HEK293 (cell line): ENCODE measurements around the gene TOPAZ1.

ENCODE experiments used
- CTCF ChIA-PET: fragments of 350-600 bp; formaldehyde crosslinking; extraction: SDS; loops from one replicate; lab custom pipeline; 2021; ENCODE audit warnings: antibody characterized with exemption; lab: Yijun Ruan, JAX
- POLR2A ChIA-PET: fragments of 300-600 bp; formaldehyde crosslinking; extraction: SDS; loops from one replicate; lab custom pipeline; 2020; ENCODE audit warnings: antibody characterized with exemption, inconsistent platforms; lab: Yijun Ruan, JAX
- H3K27ac ChIP-seq: fragments of 200-500 bp; sonication (Bioruptor generic); 2 replicates; pipeline ENCODE4 v1.5.1; 2014; ENCODE audit warnings: low read depth, low read length, control low read depth, inconsistent platforms; ENCODE audit errors: extremely low read depth
- H3K36me3 ChIP-seq, 2 experiments: fragments of 200-500 bp in 1 of 2; sonication (Bioruptor generic) in 1 of 2; 1 replicate in 1 of 2; 2 replicates in 1 of 2; pipeline ENCODE4 v1.5.1; 2014 to 2017; ENCODE audit warnings: inconsistent platforms in 2 of 2, low read length in 2 of 2; ENCODE audit not compliant: control insufficient read depth in 2 of 2, insufficient read depth in 1 of 2
- H3K4me1 ChIP-seq: fragments of 200-500 bp; sonication (Bioruptor generic); 2 replicates; pipeline ENCODE4 v1.5.1; 2014; ENCODE audit warnings: mild to moderate bottlenecking, low read length, inconsistent platforms; ENCODE audit not compliant: control insufficient read depth, insufficient read depth
- H3K4me3 ChIP-seq: 2 replicates; pipeline ENCODE4 v1.5.1; 2011; ENCODE audit warnings: low read depth, mild to moderate bottlenecking, control low read depth, low read length, moderate library complexity
- H3K9me3 ChIP-seq: fragments of 200-500 bp; sonication (Bioruptor generic); 2 replicates; pipeline ENCODE4 v1.5.1; 2014; ENCODE audit warnings: low read depth, low read length, inconsistent platforms; ENCODE audit not compliant: control insufficient read depth, insufficient read depth
- GLI2 ChIP-seq: fragments of 450-650 bp; formaldehyde crosslinking; IDR thresholded peaks from 2 replicates; pipeline ENCODE4; 2017; ENCODE audit warnings: missing biosample characterization, missing genetic modification characterization, low read depth, borderline replicate concordance
- GLI4 ChIP-seq: fragments of 450-650 bp; formaldehyde crosslinking; IDR thresholded peaks from 2 replicates; pipeline ENCODE4 v1.5.1; 2016; ENCODE audit warnings: missing biosample characterization, missing genetic modification characterization
- GLIS1 ChIP-seq: fragments of 450-650 bp; formaldehyde crosslinking; IDR thresholded peaks from 2 replicates; pipeline ENCODE4 v1.5.1; 2016; ENCODE audit warnings: missing biosample characterization, missing genetic modification characterization
- GLIS2 ChIP-seq: fragments of 450-650 bp; formaldehyde crosslinking; IDR thresholded peaks from 2 replicates; pipeline ENCODE4 v1.5.1; 2016; ENCODE audit warnings: missing biosample characterization, missing genetic modification characterization
- MZF1 ChIP-seq: fragments of 450-650 bp; formaldehyde crosslinking; IDR thresholded peaks from 2 replicates; pipeline ENCODE4 v1.5.1; 2017; ENCODE audit warnings: missing biosample characterization, missing genetic modification characterization, borderline replicate concordance
- PATZ1 ChIP-seq: fragments of 450-650 bp; formaldehyde crosslinking; IDR thresholded peaks from 2 replicates; pipeline ENCODE4 v1.5.1; 2016; ENCODE audit warnings: missing biosample characterization, missing genetic modification characterization
- PRDM4 ChIP-seq: fragments of 450-650 bp; formaldehyde crosslinking; IDR thresholded peaks from 2 replicates; pipeline ENCODE4 v1.5.1; 2017; ENCODE audit warnings: missing biosample characterization, missing genetic modification characterization
- SP2 ChIP-seq: fragments of 450-650 bp; formaldehyde crosslinking; IDR thresholded peaks from 2 replicates; pipeline ENCODE4 v1.5.1; 2016; ENCODE audit warnings: missing biosample characterization, missing genetic modification characterization
- TCF7L2 ChIP-seq: IDR thresholded peaks from 2 replicates; pipeline ENCODE4 v1.6.1; 2011; ENCODE audit warnings: low read depth, mild to moderate bottlenecking, inconsistent platforms, low read length, moderate library complexity, borderline replicate concordance
- ZFP37 ChIP-seq: fragments of 450-650 bp; formaldehyde crosslinking; IDR thresholded peaks from 2 replicates; pipeline ENCODE4 v1.5.1; 2016; ENCODE audit warnings: missing biosample characterization, missing genetic modification characterization
- ZNF138 ChIP-seq: fragments of 450-650 bp; formaldehyde crosslinking; IDR thresholded peaks from 2 replicates; pipeline ENCODE4 v1.5.1; 2016; ENCODE audit warnings: missing biosample characterization, missing genetic modification characterization, borderline replicate concordance
- ZNF157 ChIP-seq: fragments of 450-650 bp; formaldehyde crosslinking; IDR thresholded peaks from 2 replicates; pipeline ENCODE4 v1.5.1; 2016; ENCODE audit warnings: missing biosample characterization, missing genetic modification characterization
- ZNF184 ChIP-seq: fragments of 450-650 bp; IDR thresholded peaks from 2 replicates; pipeline ENCODE4 v1.5.1; 2018; ENCODE audit warnings: missing biosample characterization, mild to moderate bottlenecking, missing genetic modification characterization
- ZNF2 ChIP-seq: fragments of 450-650 bp; formaldehyde crosslinking; IDR thresholded peaks from 2 replicates; pipeline ENCODE4 v1.5.1; 2016; ENCODE audit warnings: missing biosample characterization, missing genetic modification characterization
- ZNF202 ChIP-seq: fragments of 450-650 bp; formaldehyde crosslinking; IDR thresholded peaks from 2 replicates; pipeline ENCODE4 v1.5.1; 2016; ENCODE audit warnings: missing biosample characterization, missing genetic modification characterization, borderline replicate concordance
- ZNF239 ChIP-seq: fragments of 450-650 bp; formaldehyde crosslinking; IDR thresholded peaks from 2 replicates; pipeline ENCODE4 v1.5.1; 2016; ENCODE audit warnings: missing biosample characterization, missing genetic modification characterization
- ZNF24 ChIP-seq: fragments of 450-650 bp; formaldehyde crosslinking; IDR thresholded peaks from 2 replicates; pipeline ENCODE4 v1.5.1; 2016; ENCODE audit warnings: missing biosample characterization, missing genetic modification characterization
- ZNF274 ChIP-seq, 2 experiments: fragments of 200-500 bp in 1 of 2; fragments of 450-650 bp in 1 of 2; sonication (Bioruptor generic) in 1 of 2; formaldehyde crosslinking in 1 of 2; IDR thresholded peaks; 2 replicates each; pipeline versions ENCODE4 v1.5.1 to v1.6.1; 2014 to 2016; ENCODE audit warnings: borderline replicate concordance in 1 of 2, inconsistent platforms in 1 of 2, low read length in 1 of 2, missing biosample characterization in 1 of 2, missing genetic modification characterization in 1 of 2
- ZNF292 ChIP-seq: fragments of 450-650 bp; formaldehyde crosslinking; IDR thresholded peaks from 2 replicates; pipeline ENCODE4 v1.5.1; 2016; ENCODE audit warnings: low read depth, missing biosample characterization, missing genetic modification characterization, borderline replicate concordance
- ZNF311 ChIP-seq: fragments of 450-650 bp; formaldehyde crosslinking; IDR thresholded peaks from 2 replicates; pipeline ENCODE4 v1.5.1; 2017; ENCODE audit warnings: missing biosample characterization, missing genetic modification characterization, borderline replicate concordance
- ZNF354C ChIP-seq: fragments of 450-650 bp; formaldehyde crosslinking; IDR thresholded peaks from 2 replicates; pipeline ENCODE4 v1.5.1; 2016; ENCODE audit warnings: missing biosample characterization, missing genetic modification characterization, low read depth, borderline replicate concordance
- ZNF514 ChIP-seq: fragments of 450-650 bp; formaldehyde crosslinking; IDR thresholded peaks from 2 replicates; pipeline ENCODE4 v1.5.1; 2016; ENCODE audit warnings: missing biosample characterization, missing genetic modification characterization
- ZNF600 ChIP-seq: fragments of 450-650 bp; formaldehyde crosslinking; IDR thresholded peaks from 2 replicates; pipeline ENCODE4 v1.5.1; 2016; ENCODE audit warnings: missing biosample characterization, missing genetic modification characterization
- ZNF626 ChIP-seq: fragments of 450-650 bp; sonication (Bioruptor Pico); formaldehyde crosslinking; IDR thresholded peaks from 2 replicates; pipeline ENCODE4 v1.5.1; 2018; ENCODE audit warnings: missing biosample characterization, missing genetic modification characterization, inconsistent platforms
- ZNF658 ChIP-seq: fragments of 450-650 bp; formaldehyde crosslinking; IDR thresholded peaks from 2 replicates; pipeline ENCODE4; 2016; ENCODE audit warnings: missing biosample characterization, missing genetic modification characterization
- ZNF692 ChIP-seq: fragments of 450-650 bp; formaldehyde crosslinking; IDR thresholded peaks from 2 replicates; pipeline ENCODE4 v1.5.1; 2016; ENCODE audit warnings: missing biosample characterization, missing genetic modification characterization
- ZNF768 ChIP-seq: fragments of 450-650 bp; formaldehyde crosslinking; IDR thresholded peaks from 2 replicates; pipeline ENCODE4 v1.5.1; 2018; ENCODE audit warnings: missing biosample characterization, mild to moderate bottlenecking, missing genetic modification characterization
- ZNF843 ChIP-seq: fragments of 450-650 bp; formaldehyde crosslinking; IDR thresholded peaks from 2 replicates; pipeline ENCODE4 v1.5.1; 2016; ENCODE audit warnings: missing biosample characterization, missing genetic modification characterization
- ZSCAN18 ChIP-seq: fragments of 450-650 bp; formaldehyde crosslinking; IDR thresholded peaks from 2 replicates; pipeline ENCODE4 v1.5.1; 2016; ENCODE audit warnings: missing biosample characterization, missing genetic modification characterization
- ZXDB ChIP-seq: fragments of 450-650 bp; formaldehyde crosslinking; IDR thresholded peaks from 2 replicates; pipeline ENCODE4 v1.5.1; 2016; ENCODE audit warnings: missing biosample characterization, missing genetic modification characterization

Gene TOPAZ1

GRCh38 chr3:44284949-44285348 is 43.3 kb downstream of the TOPAZ1 start:
- CTCF ChIA-PET, result no interaction called here
- POLR2A ChIA-PET, result no interaction called here
- H3K9me3 ChIP-seq, result no peaks in the 10 kb centered on the region
- H3K27ac ChIP-seq, result no peak overlapping the region
- H3K4me1 ChIP-seq, result no peaks in the 10 kb centered on the region
- H3K36me3 ChIP-seq, result no peaks in the 10 kb centered on the region
- no peak overlapping the region for H3K4me3 ChIP-seq
- TF ChIP-seq ZNF157 (tag by site-specific recombination) (no peak), GLIS2 (tag by site-specific recombination) (no peak), ZNF239 (tag by site-specific recombination) (no peak), ZNF843 (tag by site-specific recombination) (no peak)
- TF ChIP-seq, all 188 proteins: peak for 0

- ChIA-PET POLR2A (no interaction called here), CTCF (interaction anchor here (0.7 kb wide), 1 partner anchor 101 kb away, joined by 3 read pairs; no protein-coding TSS in a partner anchor)
- H3K4me1 ChIP-seq, result no peaks in the 10 kb centered on the region
Observed at GRCh38 chr3:44289882-44290462, 48.3 kb downstream of the TOPAZ1 start.

GRCh38 chr3:44292276-44292675 is 50.6 kb downstream of the TOPAZ1 start:
- CTCF ChIA-PET, result interaction anchor here (0.6 kb wide), 1 partner anchor 239 kb away, joined by 3 read pairs; no protein-coding TSS in a partner anchor
- TF ChIP-seq ZNF658 (no peak), ZNF600 (tag by site-specific recombination) (no peak), ZNF626 (tag by site-specific recombination) (no peak), PRDM4 (tag by site-specific recombination) (no peak), GLI4 (tag by site-specific recombination) (no peak), ZFP37 (tag by site-specific recombination) (no peak), PATZ1 (no peak), GLI2 (tag by site-specific recombination) (no peak), ZNF768 (no peak)

More at GRCh38 chr3:44289882-44290462, 48.3 kb downstream of the TOPAZ1 start:
- no peak overlapping the region for H3K4me3 ChIP-seq
- no peak overlapping the region for H3K27ac ChIP-seq
- H3K9me3 ChIP-seq, result no peaks in the 10 kb centered on the region
- H3K36me3 ChIP-seq, result no peaks in the 10 kb centered on the region
- TF ChIP-seq ZNF184, result no peak
- no peak for TF ChIP-seq ZNF692 (tag by site-specific recombination)
- no peak for TF ChIP-seq TCF7L2
- no peak for TF ChIP-seq ZNF292 (tag by site-specific recombination)
- TF ChIP-seq ZNF202 (tag by site-specific recombination), result no peak
- TF ChIP-seq ZXDB (tag by site-specific recombination), result no peak
- no peak for TF ChIP-seq GLIS2 (tag by site-specific recombination)
- TF ChIP-seq ZNF24, result no peak
- TF ChIP-seq GLIS1 (tag by site-specific recombination), result no peak
- TF ChIP-seq ZNF514, result no peak
- no peak for TF ChIP-seq ZNF2
- TF ChIP-seq ZSCAN18 (tag by site-specific recombination), result no peak
- no peak for TF ChIP-seq ZNF354C (tag by site-specific recombination)
- no peak for TF ChIP-seq MZF1
- no peak for TF ChIP-seq SP2 (tag by site-specific recombination)
- no peak for TF ChIP-seq ZNF274 (IDR thresholded peaks at IDR 0.05; ENCODE audit: low read length)
- no peak for TF ChIP-seq ZNF274 (tag by site-specific recombination; IDR thresholded peaks at IDR 0.05; ENCODE audit: borderline replicate concordance)
- TF ChIP-seq ZNF138 (tag by site-specific recombination), result no peak
- TF ChIP-seq ZNF311 (tag by site-specific recombination), result no peak

More at GRCh38 chr3:44292276-44292675, 50.6 kb downstream of the TOPAZ1 start:
- Histone ChIP-seq H3K36me3 (no peaks in the 10 kb centered on the region), H3K4me1 (no peaks in the 10 kb centered on the region), H3K27ac (no peak overlapping the region), H3K4me3 (no peak overlapping the region), H3K9me3 (no peaks in the 10 kb centered on the region)
- POLR2A ChIA-PET, result no interaction called here
